Stimulated activated CD4-positive, alpha-beta T cell treated with anti-CD3 and anti-CD28 coated beads, Interleukin-4, amount 100 ng/mL, for 48 hours (primary cell): ENCODE results near the gene RARB.

Experiments
- DNase-seq, 2 donors: peaks; one replicate each; pipeline ENCODE4 v3.0.0-alpha.2; 2020; ENCODE audit warnings: low read depth in 2 of 2

Gene RARB

DNA sequence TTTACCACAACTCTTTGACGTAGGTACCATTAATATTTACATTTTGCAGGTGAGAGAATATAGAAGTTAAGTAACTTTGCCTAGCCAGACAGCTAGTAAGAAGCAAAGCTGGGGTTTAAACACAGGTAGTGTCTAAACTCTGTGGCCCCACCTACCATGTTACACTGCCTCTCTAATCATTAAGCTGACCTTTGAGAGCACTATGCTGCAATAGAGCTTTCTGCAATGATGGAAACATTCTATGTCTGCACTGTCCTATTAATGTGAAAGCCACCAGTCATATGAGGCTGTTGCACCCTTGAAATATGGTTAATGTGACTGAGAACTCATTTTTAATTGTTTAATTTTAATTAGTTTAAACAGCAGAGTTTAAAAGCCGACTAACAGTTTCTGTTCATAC lies 6.3 kb upstream of the RARB start:
- no peak for DNase-seq

DNA sequence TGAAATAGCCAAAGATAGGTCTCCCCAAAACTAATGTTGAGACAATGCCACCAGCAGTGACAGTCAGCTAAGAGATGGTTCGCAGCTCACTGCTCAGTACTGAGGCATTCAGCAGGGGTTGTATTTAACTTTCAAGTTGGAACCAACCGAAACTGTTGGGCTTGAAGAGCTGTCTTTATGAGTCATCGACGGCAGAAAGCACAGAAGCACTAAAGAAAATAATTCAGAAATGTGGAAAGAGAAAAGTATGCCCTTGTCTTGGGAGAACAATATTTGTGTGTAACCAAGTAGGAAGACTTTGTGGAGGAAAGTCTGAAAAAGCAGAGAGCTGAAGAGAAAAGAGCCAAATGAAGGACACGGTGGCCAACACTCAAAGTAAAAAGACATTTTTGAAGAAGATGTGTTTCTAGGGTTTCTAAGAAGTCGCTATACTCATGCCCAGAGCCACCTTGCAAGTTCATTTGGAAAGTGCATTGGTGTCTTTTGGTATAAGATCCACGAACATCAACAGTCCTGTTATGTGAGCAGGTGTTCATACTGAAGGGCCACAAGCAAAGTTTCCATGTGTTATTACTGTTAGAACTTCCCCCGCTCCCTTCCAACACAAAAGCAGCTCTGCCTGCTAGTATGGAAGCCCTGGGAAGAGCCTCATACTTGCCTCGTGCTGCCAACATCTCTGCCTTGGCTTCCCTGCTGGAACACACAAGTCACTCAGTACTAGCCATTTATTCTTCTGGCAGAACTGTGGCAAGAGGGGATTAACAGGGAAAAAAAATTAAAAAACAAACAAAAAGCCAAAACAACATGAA lies 4.1 kb upstream of the RARB start:
- DNase-seq: no peak

DNA sequence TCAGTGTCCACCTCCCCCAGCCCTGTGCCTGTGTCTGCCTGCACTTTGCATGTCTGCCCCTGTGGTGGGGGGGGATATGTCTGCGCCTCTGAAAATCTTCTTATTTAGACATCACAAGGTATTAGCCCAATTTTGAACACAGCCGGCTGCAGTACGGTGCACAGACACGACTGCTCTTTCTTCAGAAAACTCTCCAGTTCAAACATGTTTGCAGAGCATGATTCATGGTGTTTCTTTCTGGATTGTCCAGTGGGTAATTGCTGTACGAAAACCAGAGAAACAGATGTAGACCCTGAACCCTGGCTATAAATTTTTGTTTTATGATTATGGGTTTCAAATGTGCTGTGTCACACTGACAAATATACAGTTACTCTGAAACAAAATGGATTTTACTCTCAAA lies 3.4 kb upstream of the RARB start:
- DNase-seq: no peak

DNA sequence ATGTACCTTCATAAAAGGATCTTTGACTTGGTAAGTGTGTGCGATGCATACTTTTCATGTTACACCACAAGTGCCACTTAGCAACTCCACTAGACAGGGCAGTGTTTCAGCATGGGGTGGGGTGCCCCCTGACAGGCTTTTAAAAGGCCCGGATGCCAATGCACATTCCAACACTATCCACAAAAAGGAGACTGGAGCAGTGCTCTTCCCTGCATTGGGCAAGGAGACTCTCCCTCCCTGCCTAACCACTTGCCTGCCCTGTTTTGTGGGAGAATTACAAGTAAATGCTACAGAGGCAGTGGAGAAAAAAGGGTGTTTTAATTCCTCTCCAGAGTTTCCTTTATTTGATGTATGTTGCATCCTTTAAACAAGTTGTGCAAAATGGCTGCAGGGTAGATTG lies 1.7 kb upstream of the RARB start:
- DNase-seq: no peak

DNA sequence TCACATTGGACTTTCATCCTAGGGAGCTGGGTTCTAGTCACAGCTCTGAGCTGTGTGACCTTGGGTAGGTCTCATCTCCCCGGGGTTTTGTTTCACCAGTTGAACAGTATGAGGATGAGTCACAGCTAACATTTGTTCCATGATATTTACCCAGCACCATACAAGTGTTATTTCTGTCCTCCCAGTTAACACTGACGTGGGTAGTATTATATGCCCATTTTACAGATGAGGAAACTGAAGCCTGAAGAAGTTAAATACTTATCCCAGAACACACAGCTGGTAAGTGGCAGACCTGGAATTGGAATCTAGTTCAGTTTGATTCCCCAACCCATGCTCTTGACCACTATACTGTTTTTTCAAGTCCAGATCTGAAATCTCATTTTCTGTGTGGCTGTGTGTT lies 908 bp upstream of the RARB start:
- DNase-seq: no peak

DNA sequence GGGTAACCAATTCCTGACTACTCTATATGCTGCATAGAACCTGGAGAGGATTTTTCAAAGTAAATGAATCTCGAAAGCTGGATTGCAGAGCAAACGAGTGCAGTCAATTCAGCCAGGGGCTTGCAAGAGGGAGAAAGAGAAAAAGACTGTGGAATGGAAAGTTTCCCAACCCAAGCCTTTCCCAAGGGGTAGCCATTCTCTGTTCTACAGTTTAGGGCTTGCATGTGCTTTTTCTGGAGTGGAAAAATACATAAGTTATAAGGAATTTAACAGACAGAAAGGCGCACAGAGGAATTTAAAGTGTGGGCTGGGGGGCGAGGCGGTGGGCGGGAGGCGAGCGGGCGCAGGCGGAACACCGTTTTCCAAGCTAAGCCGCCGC lies 511 bp upstream of the RARB start:
- DNase-seq: no peak

DNA sequence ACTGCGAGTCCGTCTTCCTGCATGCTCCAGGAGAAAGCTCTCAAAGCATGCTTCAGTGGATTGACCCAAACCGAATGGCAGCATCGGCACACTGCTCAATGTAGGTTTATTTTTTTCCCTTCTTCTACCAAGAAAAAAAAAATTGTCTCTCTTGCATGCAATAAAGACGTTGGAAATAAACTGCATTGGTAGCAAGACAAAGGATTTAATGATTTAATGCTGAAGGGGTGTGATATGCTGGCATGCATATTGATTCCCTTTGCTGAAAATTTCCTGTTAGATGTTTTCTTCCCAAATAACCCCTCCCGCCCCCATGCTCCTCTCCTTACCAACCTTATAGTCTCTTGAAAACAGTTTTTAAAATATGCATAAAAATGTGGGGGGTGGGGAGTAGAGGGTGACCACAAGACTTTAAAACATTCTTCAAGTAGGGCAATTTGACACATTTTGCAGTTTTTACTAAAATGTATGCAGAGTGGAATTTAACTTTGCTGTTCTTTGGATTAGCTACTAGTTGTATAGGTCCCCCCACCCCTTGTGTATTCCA lies 799 bp downstream of the RARB start:
- DNase-seq: no peak

DNA sequence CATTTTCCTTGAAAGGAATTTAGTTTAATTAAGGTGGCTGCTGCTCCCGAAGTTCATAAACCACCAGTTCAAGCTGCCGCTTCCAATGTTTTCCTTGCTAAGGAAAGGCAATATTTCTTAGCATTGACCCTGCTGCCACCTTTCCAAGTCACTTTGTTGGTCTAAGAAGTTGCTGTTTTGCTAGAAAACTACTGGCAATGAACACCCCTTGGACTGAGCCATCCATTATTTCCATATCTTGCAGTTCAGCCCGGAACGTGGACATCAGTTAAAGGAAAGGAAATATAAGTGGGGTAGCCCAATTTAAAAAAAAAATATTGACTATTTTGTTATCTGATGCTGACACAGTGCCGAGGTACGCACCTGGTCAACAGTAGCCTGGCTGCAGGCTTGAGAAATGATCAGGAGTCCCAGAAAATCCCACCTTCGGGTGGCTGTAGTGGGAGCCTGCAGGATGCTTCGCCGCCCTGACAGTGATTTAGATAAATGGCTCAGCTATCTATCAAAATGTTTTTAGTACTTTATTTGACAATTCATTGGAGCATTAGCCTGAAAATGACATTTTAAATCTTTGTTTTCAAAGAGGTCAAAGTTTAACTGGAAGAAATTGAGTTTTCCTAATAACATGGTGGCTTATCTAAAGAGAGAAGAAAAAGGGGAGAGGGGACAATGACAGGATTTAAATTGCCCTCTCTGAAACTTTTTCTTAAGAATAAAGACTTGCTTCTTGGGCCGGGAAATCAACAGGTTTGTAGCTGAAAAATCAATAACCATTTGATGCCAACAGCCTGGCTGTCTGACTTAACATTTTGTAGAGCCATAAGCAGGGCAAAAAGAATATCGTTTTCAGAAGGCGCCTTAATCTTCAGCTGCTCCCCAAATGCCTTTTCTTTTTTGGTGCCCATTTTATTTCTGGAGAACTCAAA lies 1.6 kb downstream of the RARB start:
- no peak for DNase-seq

DNA sequence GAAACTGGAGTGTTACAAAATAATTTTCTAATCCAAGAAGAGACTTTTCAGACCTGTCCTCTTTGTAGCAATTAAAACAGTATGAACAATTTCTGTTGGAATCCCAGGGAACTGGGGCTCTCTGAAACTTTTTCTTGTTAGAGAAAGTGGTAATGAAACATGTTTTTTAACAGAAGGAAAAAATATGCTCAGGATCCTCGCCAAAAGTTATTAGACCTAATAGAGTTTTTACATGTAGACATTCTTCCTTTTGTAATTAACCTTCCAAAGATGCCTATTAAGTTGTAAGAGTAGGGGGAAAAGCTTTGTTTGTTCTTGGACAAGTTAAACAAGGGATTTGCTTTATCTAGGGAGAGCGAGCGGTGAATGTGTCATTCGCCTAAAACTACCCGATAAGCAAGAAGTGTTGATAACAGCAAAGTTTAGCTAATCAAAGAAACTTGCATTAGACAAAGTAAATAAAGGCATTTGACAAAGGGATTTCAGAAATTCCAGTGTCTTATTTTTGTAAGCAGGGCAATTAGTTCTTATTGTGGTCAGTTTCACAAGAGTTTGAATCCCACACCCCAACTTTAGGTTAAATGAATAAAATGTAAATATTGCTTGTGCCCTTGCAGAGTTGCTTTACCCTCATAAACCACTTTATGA lies 2.3 kb downstream of the RARB start:
- DNase-seq: no peak

DNA sequence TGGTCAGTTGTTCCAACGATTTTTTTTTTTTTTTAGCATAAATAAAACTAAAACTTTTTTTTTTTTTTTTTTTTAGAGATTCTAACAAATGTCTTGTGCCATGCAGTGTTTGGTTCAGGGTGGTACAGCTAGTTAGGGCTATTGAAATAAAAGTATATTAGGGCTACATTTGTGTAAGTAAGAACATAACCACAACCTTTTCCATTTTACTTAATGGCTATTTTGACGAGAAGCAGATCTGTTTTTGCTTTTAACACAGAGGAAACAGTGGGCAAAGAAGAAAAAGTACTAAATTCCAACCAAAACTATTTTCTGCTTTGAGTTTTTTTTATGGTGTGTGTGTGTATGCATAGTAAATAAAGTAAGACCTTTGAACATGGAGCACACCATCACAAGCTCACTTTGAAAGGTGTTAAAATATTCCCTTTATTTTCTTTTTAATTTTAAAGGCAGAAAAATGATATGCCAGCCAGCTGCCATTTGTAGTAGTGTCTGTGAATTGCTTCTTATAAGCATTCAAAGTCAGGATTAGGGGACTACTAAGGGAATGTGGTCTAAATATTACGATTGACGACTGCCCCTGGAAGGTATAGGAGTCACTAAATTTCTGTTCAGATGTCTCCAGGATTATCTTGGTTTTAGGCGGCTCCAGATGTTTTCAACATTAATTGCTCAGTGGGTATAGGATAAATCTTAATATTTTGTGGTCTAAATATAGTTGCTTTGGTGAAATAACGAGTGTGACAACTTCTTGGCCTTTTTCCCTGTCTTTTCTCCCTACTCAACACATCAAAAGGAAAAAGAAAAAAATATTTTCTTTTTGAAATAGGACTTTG lies 3.1 kb downstream of the RARB start:
- no peak for DNase-seq

DNA sequence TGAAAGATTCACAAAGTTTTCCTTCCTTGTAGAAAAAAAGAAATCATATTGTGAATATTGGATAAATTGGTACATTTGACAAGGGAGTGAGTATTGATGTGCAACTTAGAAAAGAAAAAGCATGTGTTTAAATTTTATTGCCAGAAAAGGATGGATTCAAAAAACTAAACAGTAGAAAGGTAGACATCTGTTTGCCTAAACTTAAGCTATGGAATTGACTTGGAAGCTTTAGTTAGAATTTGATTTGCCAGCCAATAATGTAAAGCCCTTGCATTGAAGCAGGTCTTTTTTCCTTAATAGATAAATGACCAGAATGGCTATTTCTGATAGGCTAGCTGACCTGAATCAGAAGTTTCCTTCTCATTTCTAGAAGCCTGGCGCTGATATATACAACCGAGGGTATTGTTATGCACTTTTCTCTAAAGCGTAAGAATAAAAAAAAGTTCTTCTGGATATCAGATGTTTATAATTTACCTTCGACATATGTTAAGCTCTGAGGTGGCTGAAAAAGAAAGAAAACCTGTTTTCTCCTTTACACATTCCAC lies 4.2 kb downstream of the RARB start:
- no peak for DNase-seq

DNA sequence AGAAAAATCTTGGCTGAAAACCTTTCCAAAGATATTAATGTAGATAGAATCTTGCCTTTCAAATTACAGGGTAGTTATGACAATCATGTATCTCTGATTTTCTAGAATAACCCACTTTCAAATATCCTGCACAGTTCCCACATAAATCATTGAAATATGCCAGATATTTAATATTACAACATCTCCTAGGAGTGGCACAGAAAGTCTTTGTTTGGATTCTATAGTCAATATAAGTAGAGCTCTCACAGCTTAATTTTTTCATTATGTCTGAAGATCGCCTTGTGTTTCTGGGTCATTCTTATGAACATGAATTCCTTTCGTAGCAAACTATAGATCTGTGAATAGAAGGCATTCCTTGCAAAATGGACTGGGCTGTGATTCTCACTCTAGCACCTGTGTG lies 5.0 kb downstream of the RARB start:
- DNase-seq: no peak

DNA sequence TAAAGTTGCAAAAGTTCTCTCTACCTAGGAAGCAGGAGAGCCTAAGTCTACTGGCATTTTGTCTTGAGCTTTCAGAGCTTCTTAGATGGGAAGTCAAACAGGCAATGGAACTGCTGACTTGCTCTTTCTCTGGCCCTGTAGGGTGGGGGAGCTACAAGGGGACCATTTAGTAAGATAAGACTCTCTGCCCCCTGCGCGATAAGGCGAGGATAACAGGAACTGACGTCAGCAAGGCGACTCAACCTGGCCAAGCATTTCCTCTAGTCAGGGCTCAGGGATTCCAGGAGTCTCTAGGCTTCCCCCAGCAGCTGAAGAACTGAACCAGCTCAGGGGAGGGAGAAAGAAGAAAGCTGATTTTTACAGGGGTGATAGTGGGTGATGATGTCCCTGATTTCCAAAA lies 5.8 kb downstream of the RARB start:
- no peak for DNase-seq

DNA sequence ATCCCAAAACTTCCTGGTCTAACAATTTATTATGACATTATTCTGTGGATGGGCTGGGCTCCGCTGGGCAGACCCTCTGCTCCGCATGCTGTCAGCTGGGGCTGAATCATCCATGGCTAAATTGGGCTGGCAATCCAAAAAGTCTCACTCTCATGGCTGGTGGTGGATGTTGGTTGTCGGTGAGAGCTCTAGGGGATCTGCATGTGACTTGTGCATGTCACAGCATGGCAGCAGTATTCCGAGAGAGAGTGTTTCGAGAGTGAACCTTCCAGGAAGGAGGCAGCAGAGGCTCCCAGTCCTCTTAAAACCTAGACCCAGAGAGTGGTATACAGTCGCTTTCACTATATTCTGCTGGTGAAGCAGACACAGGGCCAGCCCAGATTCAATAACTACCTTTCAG lies 9.9 kb downstream of the RARB start:
- no peak for DNase-seq

DNA sequence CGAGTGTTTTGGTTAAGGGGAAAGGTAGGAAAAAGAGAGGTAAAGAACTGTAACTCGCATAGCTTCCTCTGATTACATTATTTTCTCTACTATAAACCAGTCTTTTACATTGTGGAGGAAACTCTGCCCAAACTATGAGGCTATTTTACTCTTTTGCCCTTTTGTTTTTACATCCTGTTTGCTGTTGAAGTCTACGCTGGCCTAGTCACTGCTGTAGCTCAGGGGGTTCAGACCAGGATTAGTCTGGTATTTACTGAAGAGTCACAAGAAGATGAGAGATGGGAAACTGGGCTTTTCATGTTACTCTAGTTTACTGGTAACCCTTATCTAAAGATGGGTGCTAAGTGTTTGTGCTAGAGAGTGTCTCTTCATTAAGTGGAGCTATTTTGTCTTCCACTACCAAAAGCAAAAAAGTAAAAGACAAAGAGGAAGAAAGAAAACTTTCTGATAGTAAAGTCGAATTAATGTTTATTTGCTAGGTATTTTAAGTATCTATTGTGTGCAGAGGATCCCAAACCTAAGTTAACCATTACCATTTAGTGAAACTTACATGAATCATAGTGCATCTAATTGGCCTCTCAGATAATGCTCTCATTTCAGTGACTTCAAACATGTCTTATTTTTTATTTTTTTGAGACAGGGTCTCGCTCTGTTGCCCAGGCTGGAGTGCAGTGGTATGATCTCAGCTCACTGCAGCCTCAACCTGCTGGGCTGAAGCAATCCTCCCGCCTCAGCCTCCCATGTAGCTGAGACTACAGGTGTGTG lies 10.9 kb downstream of the RARB start:
- DNase-seq: no peak

DNA sequence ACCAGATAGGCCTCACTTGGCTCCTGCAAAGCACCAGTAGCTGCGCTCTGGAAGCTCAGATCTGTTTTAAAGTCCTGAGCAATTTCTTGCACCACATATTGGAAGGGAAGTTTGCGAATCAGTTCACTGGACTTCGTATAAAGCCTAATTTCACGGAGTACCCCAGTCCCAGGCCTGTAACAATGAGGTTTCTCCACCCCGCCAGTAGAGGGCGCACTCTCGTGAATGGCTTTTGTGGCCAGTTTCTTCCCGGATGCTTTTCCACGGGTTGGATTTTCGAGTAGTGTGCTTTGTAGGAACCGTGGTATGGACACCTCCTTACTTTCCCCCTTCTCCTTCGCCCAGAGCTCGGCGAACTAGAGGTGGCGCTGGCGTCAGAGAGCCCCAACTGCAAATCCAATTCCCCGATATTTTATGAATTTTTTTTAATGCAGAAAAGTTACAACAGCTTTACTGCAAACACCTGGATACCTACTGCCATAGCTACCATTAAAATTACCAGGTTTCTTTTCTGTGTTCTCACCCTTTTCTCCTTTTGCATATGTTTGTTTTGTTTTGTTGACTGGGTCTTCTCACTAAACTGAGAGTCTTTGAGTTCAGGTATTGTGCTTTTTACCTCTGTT lies 13.3 kb downstream of the RARB start:
- peak; percentile 4 to 15 for DNase-seq

DNA sequence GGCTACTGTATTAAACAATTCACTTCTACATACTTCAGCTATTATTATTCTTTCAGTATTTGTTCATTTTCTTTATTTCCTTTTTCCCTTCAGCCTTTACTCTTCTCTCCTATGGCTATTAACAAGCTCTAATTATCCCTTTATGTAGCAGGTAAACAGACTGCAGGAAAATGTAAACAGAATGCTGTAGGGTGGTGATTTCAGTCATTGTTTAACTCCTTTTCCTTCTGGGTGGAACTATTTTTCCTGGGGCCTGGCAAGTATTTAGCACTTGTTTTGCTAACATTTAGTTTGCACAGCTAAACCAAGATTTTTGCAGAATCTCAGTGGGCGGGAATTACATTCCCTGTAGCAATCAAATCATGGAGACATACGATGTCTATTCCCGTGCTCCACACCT lies 14.4 kb downstream of the RARB start:
- no peak for DNase-seq

DNA sequence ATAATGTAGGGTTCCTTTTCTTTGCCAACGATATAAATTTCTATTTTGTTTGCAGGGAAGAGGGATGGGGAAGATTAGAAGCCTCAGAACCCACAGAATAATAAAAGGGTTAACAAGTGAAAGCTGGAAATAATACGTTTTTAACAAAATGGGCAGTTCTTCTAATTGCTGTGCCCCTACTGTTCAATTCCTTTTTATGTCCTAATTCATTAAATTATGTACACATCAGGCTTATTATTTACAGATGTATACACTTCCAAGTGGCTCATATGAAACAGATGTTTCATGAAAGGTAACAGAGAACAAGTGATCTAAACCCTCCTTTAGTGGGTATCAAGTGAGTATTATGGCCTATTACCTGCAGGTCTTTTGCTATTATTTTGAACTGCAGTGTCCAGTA lies 16.2 kb downstream of the RARB start:
- DNase-seq: no peak

DNA sequence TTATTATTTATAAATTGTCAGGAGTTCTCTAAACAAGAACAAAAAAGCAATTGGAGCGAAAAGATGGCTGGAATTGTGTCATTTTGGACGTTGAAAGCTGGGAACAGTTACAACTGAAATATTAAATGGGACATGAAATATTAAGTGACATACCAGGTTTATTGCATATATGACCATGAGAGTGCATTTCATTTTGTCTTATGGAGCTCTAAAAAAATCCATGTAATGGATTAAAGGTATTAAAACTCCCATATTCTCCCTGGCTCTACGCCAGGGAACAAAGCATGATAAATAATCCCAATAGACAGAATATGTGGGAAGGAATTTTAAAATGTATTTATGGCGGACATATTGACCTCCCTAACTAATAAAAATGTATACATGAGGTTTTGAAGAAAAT lies 17.7 kb downstream of the RARB start:
- DNase-seq: no peak

DNA sequence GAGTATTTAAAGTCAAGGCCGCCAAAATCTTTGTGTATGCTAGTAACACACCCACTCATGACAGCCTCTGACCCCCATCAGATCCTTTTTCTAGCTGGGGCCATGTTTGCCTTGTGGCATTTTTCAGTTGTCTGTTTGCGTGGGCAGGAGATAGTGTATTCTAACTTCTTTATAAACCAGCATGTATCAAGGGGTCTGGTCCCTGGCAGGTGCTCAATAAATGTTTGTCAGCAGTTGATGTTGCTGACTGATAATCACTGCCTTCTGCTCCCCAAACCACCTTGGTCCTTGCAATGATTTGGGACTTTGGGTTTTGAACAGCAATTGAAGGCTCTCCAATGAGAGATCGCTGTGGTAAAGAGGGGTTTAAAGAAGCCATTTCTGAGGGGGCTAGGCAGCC lies 19.2 kb downstream of the RARB start:
- no peak for DNase-seq
